Peyer's patch (tissue), 4 donors: Measurements from ENCODE around the gene GALNT2. TPM values are rescaled to one million over a fixed set of nuclear protein-coding genes. Genes with fewer than 3 reads are reported as not detected.

Experiments used
- DNase-seq, 3 donors: peaks; one replicate each; pipeline ENCODE4 v3.0.0-alpha.2; 2017 to 2019
- H3K27ac ChIP-seq, 4 donors: fragments of 200-600 bp; sonication (generic); one replicate each; pipeline ENCODE4 v1.5.1; 2016 to 2019
- H3K27me3 ChIP-seq, 2 donors: fragments of 200-600 bp; sonication (generic); one replicate each; pipeline ENCODE4 v1.5.1; 2019
- H3K36me3 ChIP-seq, 3 donors: fragments of 200-600 bp; sonication (generic); one replicate each; pipeline ENCODE4 v1.5.1; 2016 to 2019
- H3K4me1 ChIP-seq, 4 donors: fragments of 200-600 bp; sonication (generic); one replicate each; pipeline ENCODE4 v1.5.1; 2016 to 2019
- H3K4me3 ChIP-seq, 4 donors: fragments of 200-600 bp; sonication (generic); 1 replicate in 3 of 4; 2 replicates in 1 of 4; pipeline ENCODE4 v1.5.1; 2016 to 2019; ENCODE audit warnings: mild to moderate bottlenecking in 1 of 4
- H3K9me3 ChIP-seq, 4 donors: fragments of 200-600 bp; sonication (generic); one replicate each; pipeline ENCODE4 v1.5.1; 2016 to 2019; ENCODE audit warnings: mild to moderate bottlenecking in 1 of 4
- CTCF ChIP-seq, 6 experiments: fragments of 450-650 bp in 4 of 6; fragments of 200-600 bp in 2 of 6; sonication (generic) in 1 of 6; IDR thresholded peaks; one replicate each; pipeline ENCODE4 v1.5.1; 2017 to 2019; ENCODE audit warnings: antibody characterized with exemption in 6 of 6, mild to moderate bottlenecking in 3 of 6, moderate library complexity in 1 of 6
- POLR2A ChIP-seq, 2 donors: fragments of 450-650 bp; IDR thresholded peaks; one replicate each; pipeline ENCODE4 v1.5.1; 2017; ENCODE audit warnings: antibody characterized with exemption in 2 of 2, mild to moderate bottlenecking in 2 of 2, moderate library complexity in 2 of 2
- total RNA-seq, 4 donors: library from RNA; depleted of rRNA; stranded (reverse); fragments of >200 nt; gene quantifications; one replicate each; pipeline ENCODE4 v1.1.0, GENCODE V29; 2016

The GALNT2 gene
- total RNA-seq, 4 donors from 2014 or later: 36.3 to 52.5 (median 43.6) TPM

- Histone ChIP-seq H3K36me3 (no peaks in the 10 kb centered on the region), H3K4me1 (no peaks in the 10 kb centered on the region), H3K9me3 (no peaks in the 10 kb centered on the region), H3K27ac (no peak overlapping the region), H3K4me3 (no peak overlapping the region), H3K27me3 (no peaks in the 10 kb centered on the region)
- no peak for DNase-seq
- no peak for TF ChIP-seq CTCF (IDR thresholded peaks at IDR 0.05)
- TF ChIP-seq POLR2A (IDR thresholded peaks at IDR 0.05): no peak
Observed at GRCh38 chr1:230233786-230234185, 166.7 kb downstream of the GALNT2 start.

GRCh38 chr1:230235876-230236275 lies 168.8 kb downstream of the GALNT2 start:
- Histone ChIP-seq H3K27me3 (no peaks in the 10 kb centered on the region), H3K9me3 (no peaks in the 10 kb centered on the region), H3K27ac (no peak overlapping the region), H3K4me1 (no peaks in the 10 kb centered on the region), H3K4me3 (no peak overlapping the region), H3K36me3 (no peaks in the 10 kb centered on the region)
- TF ChIP-seq POLR2A (IDR thresholded peaks at IDR 0.05) (no peak), CTCF (IDR thresholded peaks at IDR 0.05) (no peak)
- DNase-seq: no peak

- Histone ChIP-seq H3K9me3 (no peaks in the 10 kb centered on the region), H3K4me3 (no peak overlapping the region)
- no peak for TF ChIP-seq CTCF (IDR thresholded peaks at IDR 0.05)
- TF ChIP-seq POLR2A (IDR thresholded peaks at IDR 0.05): no peak
Observed at GRCh38 chr1:230236301-230237008, 169.4 kb downstream of the GALNT2 start.

GRCh38 chr1:230237009-230237370 lies 170.0 kb downstream of the GALNT2 start:
- Histone ChIP-seq H3K27me3 (no peaks in the 10 kb centered on the region), H3K9me3 (no peaks in the 10 kb centered on the region), H3K4me3 (no peak overlapping the region), H3K36me3 (no peaks in the 10 kb centered on the region), H3K27ac (no peak overlapping the region), H3K4me1 (no peaks in the 10 kb centered on the region)
- TF ChIP-seq CTCF (IDR thresholded peaks at IDR 0.05) (no peak), POLR2A (IDR thresholded peaks at IDR 0.05) (no peak)
- DNase-seq: no peak

More at GRCh38 chr1:230236301-230237008, 169.4 kb downstream of the GALNT2 start:
- Histone ChIP-seq H3K27ac (no peak overlapping the region), H3K36me3 (no peaks in the 10 kb centered on the region), H3K4me1 (no peaks in the 10 kb centered on the region), H3K27me3 (no peaks in the 10 kb centered on the region)
- no peak for DNase-seq

DNA sequence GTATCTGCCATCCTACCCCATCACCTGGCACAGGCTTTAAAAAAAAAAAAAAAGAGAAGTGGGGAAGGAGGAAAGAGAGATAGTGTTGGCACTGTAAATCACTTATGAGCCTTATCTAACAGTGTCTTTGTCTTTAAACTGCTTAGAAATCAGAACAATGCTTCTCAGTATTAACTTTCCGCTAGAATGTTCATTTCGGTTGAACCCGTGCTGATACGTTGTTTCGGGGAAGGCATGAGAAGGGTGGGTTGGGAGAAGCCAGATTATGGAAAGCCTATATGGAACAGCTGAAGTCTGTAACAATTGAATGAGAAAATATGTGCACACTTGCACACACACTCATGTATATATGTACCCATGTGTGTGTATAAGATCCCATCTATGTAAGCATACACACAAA lies 170.8 kb downstream of the GALNT2 start:
- H3K27ac ChIP-seq: no peak overlapping the region
- H3K27me3 ChIP-seq: no peaks in the 10 kb centered on the region
- TF ChIP-seq POLR2A (IDR thresholded peaks at IDR 0.05) (no peak), CTCF (IDR thresholded peaks at IDR 0.05) (no peak)
- no peak overlapping the region for H3K4me3 ChIP-seq
- H3K4me1 ChIP-seq: no peaks in the 10 kb centered on the region
- no peaks in the 10 kb centered on the region for H3K9me3 ChIP-seq
- no peak for DNase-seq
- no peaks in the 10 kb centered on the region for H3K36me3 ChIP-seq
